GM21390 (cell line): Measurements from ENCODE around the gene MCF2L.
"Not testable (repeated sequence)": the region's sequence is repeated elsewhere in the genome, so short reads cannot be mapped to it uniquely, and the experiment has no call there.

Source experiments
- ATAC-seq: cut with Tn5 transposase; IDR thresholded peaks from one replicate; pipeline ENCODE4 v1.9.1; 2021; ENCODE audit not compliant: unreplicated experiment

The MCF2L gene

GRCh38 chr13:113109151-113110047 lies 140.4 kb downstream of the MCF2L start:
- ATAC-seq, result no peak

- no peak for ATAC-seq
Observed at GRCh38 chr13:113110048-113110851, 141.2 kb downstream of the MCF2L start.

DNA sequence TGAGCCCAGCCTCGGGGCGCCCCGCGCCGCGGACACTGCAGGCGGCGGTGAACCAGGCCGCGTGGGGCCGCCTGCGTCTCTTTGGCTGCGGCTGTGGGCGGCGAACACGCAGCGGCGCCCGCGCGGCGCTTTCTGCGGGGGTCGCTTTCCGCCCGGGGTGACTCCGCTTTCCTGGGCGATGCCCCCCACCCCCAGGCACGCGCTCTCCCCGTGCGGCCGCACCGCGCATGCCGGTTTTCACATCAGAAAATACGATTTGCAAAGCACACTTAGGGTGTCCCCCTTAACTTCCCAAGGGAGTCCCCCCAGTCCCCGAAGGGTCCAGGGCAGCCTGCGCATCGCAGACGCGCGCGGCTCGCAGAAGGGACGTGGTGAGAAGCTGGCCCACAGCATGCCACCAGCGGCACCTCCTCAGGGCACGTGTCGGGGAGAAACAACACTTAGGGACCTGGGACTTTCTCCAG lies 141.9 kb downstream of the MCF2L start:
- no peak for ATAC-seq

DNA sequence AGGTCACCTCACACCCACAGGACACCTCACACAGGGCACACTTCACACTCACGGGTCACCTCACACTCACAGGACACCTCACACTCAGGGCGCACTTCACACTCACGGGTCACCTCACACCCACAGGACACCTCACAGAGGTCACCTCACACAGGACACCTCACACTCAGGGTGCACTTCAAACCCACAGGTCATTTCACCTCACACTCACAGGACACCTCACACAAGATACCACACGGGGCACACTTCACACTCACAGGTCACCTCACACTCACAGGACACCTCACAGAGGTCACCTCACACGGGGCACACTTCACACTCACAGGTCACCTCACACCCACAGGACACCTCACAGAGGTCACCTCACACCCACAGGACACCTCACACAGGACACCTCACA lies 142.8 kb downstream of the MCF2L start:
- ATAC-seq, result not testable (repeated sequence)

GRCh38 chr13:113112475-113112874 lies 143.5 kb downstream of the MCF2L start:
- ATAC-seq, result not testable (repeated sequence)

DNA sequence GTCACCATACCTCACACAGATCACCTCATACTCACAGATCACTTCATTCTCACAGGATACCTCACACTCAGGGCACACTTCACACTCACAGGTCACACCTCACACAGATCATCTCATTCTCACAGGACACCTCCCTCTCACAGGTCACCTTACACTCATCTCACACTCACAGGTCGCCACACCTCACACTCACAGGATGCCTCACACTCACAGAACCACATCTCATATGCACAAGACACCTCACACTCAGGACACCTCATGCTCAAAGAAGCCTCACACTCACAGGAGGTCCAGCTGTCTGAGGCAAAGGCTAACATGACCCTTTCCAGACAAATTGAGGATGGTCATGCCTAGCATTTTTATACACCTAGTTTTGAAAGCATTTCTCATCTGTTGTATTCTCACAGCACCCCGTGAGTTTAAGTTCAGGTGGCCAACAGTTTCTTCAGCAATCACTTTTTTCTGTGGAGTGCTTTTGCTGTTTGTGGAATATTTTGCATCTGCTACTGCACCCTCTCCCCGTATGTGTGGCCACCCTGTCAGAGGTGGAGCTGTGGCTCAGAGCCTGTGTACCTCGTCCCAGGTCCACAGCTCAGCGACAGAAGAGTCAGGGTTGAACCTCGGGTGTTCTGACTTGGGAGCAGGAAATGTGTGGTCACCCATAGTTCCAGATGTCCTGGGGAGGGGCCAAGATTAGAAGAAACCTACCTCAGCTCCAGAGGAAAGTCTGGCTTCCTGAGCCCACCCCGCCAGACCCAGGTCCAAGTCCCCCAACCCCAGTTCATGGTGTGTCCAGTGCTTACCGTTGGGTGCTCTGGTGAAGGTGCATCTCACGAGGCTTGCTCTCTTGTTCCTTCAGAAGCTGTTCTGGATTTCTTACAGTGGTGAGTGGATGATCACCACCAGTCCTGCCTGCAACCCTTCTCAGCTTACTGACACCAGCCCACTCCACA lies 144.2 kb downstream of the MCF2L start:
- no peak for ATAC-seq

DNA sequence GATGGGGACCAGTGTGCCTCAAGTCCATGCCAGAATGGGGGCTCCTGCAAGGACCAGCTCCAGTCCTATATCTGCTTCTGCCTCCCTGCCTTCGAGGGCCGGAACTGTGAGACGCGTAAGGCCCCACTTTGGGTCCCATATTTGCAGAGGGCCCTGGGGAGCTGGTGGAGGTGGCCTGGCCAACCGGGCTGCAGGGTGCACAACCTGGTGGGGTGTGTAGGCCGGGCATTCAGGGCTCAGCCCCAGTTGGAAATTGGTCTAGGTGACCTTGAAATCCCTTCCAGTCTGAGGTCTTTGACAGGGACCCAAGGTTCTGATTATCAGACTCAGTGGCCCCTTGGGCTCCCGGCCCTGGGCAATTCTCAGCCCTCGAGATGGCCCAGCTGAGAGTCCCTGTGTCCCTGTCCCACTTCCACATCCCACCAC lies 144.8 kb downstream of the MCF2L start:
- ATAC-seq, result no peak

- ATAC-seq, result no peak
Observed at GRCh38 chr13:113114511-113115362, 145.7 kb downstream of the MCF2L start.

- ATAC-seq, result no peak
Observed at GRCh38 chr13:113115363-113116205, 146.6 kb downstream of the MCF2L start.

DNA sequence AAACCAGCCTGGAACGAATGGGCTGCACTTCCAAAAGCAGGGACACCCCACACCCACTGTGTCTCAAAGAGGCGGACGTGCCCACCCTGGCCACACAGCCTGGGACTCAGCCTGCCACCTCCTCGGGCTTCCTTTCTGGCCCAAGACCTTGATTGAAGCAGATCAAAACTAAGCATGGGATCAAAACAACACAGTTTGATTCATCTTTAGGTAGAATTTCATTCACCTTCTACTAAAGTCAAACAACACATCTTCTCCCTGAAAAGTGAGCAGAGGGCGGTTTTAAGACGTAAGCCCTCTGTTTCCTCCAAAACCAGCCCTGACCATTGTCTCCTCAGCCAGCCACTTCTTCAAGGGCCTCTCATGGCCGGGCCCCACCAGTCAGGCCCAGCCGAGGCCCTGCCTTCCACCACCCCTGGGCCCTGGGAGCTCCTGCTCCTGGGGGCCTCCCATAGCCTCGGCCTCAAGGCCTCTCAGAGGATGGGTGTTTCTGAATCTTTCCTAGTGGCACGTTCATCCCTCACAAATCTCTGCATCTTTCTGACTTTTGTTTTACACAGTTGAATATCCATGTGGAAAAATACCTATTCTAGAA lies 147.3 kb downstream of the MCF2L start:
- no peak for ATAC-seq

GRCh38 chr13:113116871-113117271 lies 147.9 kb downstream of the MCF2L start:
- ATAC-seq, result no peak

- no peak for ATAC-seq
Observed at GRCh38 chr13:113117335-113117872, 148.4 kb downstream of the MCF2L start.

GRCh38 chr13:113117911-113118260 lies 148.9 kb downstream of the MCF2L start:
- ATAC-seq, result no peak

DNA sequence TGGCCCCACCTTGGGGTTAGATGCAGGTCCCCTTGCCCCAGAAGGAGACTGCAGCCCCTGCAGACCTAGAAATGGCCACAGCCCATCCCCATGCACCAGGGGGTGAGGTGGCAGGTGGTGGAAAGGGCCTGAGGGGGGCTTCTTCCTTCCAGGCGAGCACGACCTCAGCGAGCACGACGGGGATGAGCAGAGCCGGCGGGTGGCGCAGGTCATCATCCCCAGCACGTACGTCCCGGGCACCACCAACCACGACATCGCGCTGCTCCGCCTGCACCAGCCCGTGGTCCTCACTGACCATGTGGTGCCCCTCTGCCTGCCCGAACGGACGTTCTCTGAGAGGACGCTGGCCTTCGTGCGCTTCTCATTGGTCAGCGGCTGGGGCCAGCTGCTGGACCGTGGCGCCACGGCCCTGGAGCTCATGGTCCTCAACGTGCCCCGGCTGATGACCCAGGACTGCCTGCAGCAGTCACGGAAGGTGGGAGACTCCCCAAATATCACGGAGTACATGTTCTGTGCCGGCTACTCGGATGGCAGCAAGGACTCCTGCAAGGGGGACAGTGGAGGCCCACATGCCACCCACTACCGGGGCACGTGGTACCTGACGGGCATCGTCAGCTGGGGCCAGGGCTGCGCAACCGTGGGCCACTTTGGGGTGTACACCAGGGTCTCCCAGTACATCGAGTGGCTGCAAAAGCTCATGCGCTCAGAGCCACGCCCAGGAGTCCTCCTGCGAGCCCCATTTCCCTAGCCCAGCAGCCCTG lies 149.4 kb downstream of the MCF2L start:
- ATAC-seq, result no peak

- ATAC-seq, result no peak
Observed at GRCh38 chr13:113119166-113119821, 150.3 kb downstream of the MCF2L start.

DNA sequence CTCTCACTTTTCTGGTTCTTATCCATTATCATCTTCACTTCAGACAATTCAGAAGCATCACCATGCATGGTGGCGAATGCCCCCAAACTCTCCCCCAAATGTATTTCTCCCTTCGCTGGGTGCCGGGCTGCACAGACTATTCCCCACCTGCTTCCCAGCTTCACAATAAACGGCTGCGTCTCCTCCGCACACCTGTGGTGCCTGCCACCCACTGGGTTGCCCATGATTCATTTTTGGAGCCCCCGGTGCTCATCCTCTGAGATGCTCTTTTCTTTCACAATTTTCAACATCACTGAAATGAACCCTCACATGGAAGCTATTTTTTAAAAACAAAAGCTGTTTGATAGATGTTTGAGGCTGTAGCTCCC lies 150.8 kb downstream of the MCF2L start:
- ATAC-seq, result no peak
